Measurements from ENCODE around the gene TMEM88. TPM values are rescaled to one million over a fixed set of nuclear protein-coding genes. Genes with fewer than 3 reads are reported as not detected.

TMEM88 gene
- total RNA-seq, 4 donors from 2014 or later, result 1.5 to 3.8 (median 1.6) TPM; not detected in 1

GRCh38 chr17:7811251-7811650 lies 43.6 kb upstream of the TMEM88 start:
- Histone ChIP-seq H3K27me3 (peaks cover 0 to 38% (median 0%) of the 10 kb centered on the region in 4 donors), H3K36me3 (no peaks in the 10 kb centered on the region), H3K27ac (no peak overlapping the region), H3K4me1 (peaks cover 0 to 17% (median 0%) of the 10 kb centered on the region in 3 donors), H3K4me3 (no peak overlapping the region), H3K9me3 (no peaks in the 10 kb centered on the region)
- TF ChIP-seq, protein P1, sequence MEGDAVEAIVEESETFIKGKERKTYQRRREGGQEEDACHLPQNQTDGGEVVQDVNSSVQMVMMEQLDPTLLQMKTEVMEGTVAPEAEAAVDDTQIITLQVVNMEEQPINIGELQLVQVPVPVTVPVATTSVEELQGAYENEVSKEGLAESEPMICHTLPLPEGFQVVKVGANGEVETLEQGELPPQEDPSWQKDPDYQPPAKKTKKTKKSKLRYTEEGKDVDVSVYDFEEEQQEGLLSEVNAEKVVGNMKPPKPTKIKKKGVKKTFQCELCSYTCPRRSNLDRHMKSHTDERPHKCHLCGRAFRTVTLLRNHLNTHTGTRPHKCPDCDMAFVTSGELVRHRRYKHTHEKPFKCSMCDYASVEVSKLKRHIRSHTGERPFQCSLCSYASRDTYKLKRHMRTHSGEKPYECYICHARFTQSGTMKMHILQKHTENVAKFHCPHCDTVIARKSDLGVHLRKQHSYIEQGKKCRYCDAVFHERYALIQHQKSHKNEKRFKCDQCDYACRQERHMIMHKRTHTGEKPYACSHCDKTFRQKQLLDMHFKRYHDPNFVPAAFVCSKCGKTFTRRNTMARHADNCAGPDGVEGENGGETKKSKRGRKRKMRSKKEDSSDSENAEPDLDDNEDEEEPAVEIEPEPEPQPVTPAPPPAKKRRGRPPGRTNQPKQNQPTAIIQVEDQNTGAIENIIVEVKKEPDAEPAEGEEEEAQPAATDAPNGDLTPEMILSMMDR (IDR thresholded peaks at IDR 0.05), result no peak
- TF ChIP-seq POLR2A (IDR thresholded peaks at IDR 0.05), result no peak
- intact Hi-C loops (cut with DNase I), result loop anchor here (10.0 kb wide), 1 partner anchor 66 kb away; no protein-coding TSS in a partner anchor
- 67 to 76% methylated on average over 3 of the region's 3 CpGs for WGBS, 2 donors
- DNase-seq, result no peak

DNA sequence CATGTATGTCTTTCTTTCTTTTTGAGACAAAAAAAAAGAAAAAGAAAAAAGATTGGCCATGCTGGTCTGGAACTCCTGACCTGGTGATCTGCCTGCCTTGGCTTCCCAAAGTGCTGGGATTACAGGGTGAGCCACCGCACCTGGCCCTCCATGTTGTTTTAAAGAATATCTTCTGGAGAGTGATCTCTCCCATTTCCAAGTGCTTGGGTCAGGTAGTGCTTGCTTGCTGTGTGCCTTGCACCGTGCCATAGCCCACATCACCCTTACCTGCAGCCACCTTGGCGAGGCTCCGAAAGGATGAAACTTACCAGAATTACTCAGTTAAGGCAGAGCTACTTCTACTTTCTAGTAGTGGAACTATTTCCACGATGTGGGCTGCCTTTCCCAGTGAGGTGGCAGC lies 39.9 kb upstream of the TMEM88 start:
- DNase-seq, result no peak
- peaks cover 0 to 4% (median 0%) of the 10 kb centered on the region in 3 donors for H3K4me1 ChIP-seq
- no peaks in the 10 kb centered on the region for H3K36me3 ChIP-seq
- WGBS, 2 donors, result 83 to 85% methylated on average over 5 of the region's 5 CpGs
- TF ChIP-seq, protein P1 (IDR thresholded peaks at IDR 0.05), result no peak
- no peak for TF ChIP-seq POLR2A (IDR thresholded peaks at IDR 0.05)
- no peaks in the 10 kb centered on the region for H3K9me3 ChIP-seq
- H3K4me3 ChIP-seq, result no peak overlapping the region
- peaks cover 0 to 16% (median 0%) of the 10 kb centered on the region in 4 donors for H3K27me3 ChIP-seq
- H3K27ac ChIP-seq, result no peak overlapping the region
- intact Hi-C loops (cut with DNase I), result loop anchor here (10.0 kb wide), 1 partner anchor 70 kb away; no protein-coding TSS in a partner anchor

DNA sequence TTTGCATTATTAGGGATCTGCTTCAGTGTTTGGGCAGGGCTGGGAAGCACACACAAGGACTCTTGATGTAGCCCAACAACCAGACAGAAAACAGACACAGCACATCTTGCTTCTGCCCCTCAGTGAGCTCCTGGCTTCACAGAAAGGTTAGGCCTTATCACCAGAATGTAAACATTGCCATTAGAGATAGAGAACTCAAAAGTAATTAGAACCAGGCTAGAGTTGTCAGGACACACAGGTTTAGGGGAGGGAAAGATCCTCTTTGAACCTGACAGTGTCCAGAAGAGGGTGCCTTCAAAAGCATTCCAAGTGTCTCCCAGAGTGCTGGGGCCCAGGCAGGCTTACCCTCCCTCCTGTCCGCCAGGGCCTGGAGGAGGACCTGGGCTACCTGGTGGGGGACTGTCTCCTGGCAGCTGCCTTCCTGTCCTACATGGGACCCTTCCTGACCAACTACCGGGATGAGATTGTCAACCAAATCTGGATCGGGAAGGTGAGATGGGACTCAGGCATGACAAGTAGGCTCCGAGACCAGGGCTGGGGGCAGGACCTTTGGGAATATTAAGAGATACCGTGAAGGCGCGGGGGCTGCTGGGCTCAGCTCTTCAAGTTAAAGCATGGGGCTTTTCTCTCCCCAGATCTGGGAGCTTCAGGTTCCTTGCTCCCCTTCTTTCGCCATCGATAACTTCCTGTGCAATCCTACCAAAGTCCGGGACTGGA lies 37.8 kb upstream of the TMEM88 start:
- TF ChIP-seq, protein P1 (IDR thresholded peaks at IDR 0.05), result no peak
- no peak for TF ChIP-seq POLR2A (IDR thresholded peaks at IDR 0.05)
- H3K36me3 ChIP-seq, result no peaks in the 10 kb centered on the region
- H3K4me1 ChIP-seq, result peaks cover 0 to 4% (median 0%) of the 10 kb centered on the region in 3 donors
- no peaks in the 10 kb centered on the region for H3K9me3 ChIP-seq
- intact Hi-C loops (cut with DNase I), result loop anchor here (10.0 kb wide), 1 partner anchor 72 kb away; no protein-coding TSS in a partner anchor
- WGBS, 2 donors, result 70 to 81% methylated on average over 6 to 8 of the region's 10 CpGs
- H3K27ac ChIP-seq, result no peak overlapping the region
- no peak for DNase-seq
- H3K4me3 ChIP-seq, result no peak overlapping the region
- H3K27me3 ChIP-seq, result peaks cover 0 to 10% (median 0%) of the 10 kb centered on the region in 4 donors

- peaks cover 0 to 10% (median 0%) of the 10 kb centered on the region in 4 donors for H3K27me3 ChIP-seq
- no peak overlapping the region for H3K27ac ChIP-seq
- DNase-seq, result no peak
- H3K9me3 ChIP-seq, result no peaks in the 10 kb centered on the region
- H3K4me3 ChIP-seq, result no peak overlapping the region
- TF ChIP-seq, protein P1 (IDR thresholded peaks at IDR 0.05), result no peak
- no peak for TF ChIP-seq POLR2A (IDR thresholded peaks at IDR 0.05)
- WGBS, 2 donors, result 80% methylated on average over 8 of the region's 9 CpGs; no CpG with 5 or more reads in 1 of the 2 donors
- intact Hi-C loops (cut with DNase I), result loop anchor here (10.0 kb wide), 1 partner anchor 73 kb away; no protein-coding TSS in a partner anchor
- H3K4me1 ChIP-seq, result peaks cover 0 to 4% (median 0%) of the 10 kb centered on the region in 3 donors
- H3K36me3 ChIP-seq, result no peaks in the 10 kb centered on the region
These were observed 37.3 kb upstream of the TMEM88 start for GRCh38 chr17:7817643-7817964.

DNA sequence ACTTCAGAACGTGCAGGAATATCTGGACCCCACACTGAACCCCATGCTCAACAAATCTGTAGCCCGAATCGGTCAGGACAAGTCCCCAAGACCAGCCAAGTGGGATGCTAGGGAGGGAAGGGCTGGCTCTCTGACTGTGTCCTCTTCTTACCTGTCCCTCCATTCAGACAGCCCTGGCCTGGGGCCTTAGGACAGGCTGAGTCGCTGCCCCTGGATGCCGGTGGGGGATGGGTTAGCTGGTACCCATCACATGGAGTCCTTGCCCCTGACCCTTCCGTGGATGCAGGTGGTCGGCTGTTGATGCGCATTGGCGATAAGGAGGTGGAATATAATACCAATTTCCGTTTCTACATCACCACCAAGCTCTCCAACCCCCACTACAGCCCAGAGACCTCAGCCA lies 36.8 kb upstream of the TMEM88 start:
- Histone ChIP-seq H3K9me3 (no peaks in the 10 kb centered on the region), H3K27me3 (peaks cover 0 to 10% (median 0%) of the 10 kb centered on the region in 4 donors), H3K27ac (no peak overlapping the region), H3K4me3 (no peak overlapping the region), H3K36me3 (no peaks in the 10 kb centered on the region), H3K4me1 (peaks cover 0 to 4% (median 0%) of the 10 kb centered on the region in 3 donors)
- 85 to 89% methylated on average over 6 to 7 of the region's 10 CpGs for WGBS, 2 donors
- DNase-seq, result no peak
- intact Hi-C loops (cut with DNase I), result loop anchor here (10.0 kb wide), 1 partner anchor 73 kb away; no protein-coding TSS in a partner anchor
- TF ChIP-seq, protein P1 (IDR thresholded peaks at IDR 0.05), result no peak
- no peak for TF ChIP-seq POLR2A (IDR thresholded peaks at IDR 0.05)

Measured in esophagus squamous epithelium (tissue), 5 donors.